Sigmoid colon (tissue), 4 donors: Measurements from ENCODE around the gene NDUFA13.

ENCODE experiments used
- CTCF ChIP-seq, 4 experiments: fragments of 450-650 bp in 3 of 4; fragments of 200-600 bp in 1 of 4; IDR thresholded peaks; one replicate each; pipeline ENCODE4 v1.5.1; 2016 to 2019; ENCODE audit warnings: antibody characterized with exemption in 4 of 4, mild to moderate bottlenecking in 3 of 4, moderate library complexity in 2 of 4
- EP300 ChIP-seq, 4 donors: sonication (generic); formaldehyde crosslinking; IDR thresholded peaks; one replicate each; pipeline ENCODE4 v1.6.1; 2017; ENCODE audit warnings: antibody characterized with exemption in 4 of 4
- POLR2A ChIP-seq, 2 donors: fragments of 450-650 bp; IDR thresholded peaks; one replicate each; pipeline ENCODE4 v1.6.1; 2016; ENCODE audit warnings: antibody characterized with exemption in 2 of 2, mild to moderate bottlenecking in 2 of 2, moderate library complexity in 2 of 2

- TF ChIP-seq CTCF (IDR thresholded peaks at IDR 0.05): no peak
- no peak for TF ChIP-seq POLR2A (IDR thresholded peaks at IDR 0.05)
- TF ChIP-seq EP300 (IDR thresholded peaks at IDR 0.05): no peak
Observed at GRCh38 chr19:19487950-19488874, 27.8 kb upstream of the NDUFA13 start.
